Measurements from ENCODE around the gene RRM1.
"Not testable (repeated sequence)": the region's sequence is repeated elsewhere in the genome, so short reads cannot be mapped to it uniquely, and the experiment has no call there.

RRM1 gene

DNA sequence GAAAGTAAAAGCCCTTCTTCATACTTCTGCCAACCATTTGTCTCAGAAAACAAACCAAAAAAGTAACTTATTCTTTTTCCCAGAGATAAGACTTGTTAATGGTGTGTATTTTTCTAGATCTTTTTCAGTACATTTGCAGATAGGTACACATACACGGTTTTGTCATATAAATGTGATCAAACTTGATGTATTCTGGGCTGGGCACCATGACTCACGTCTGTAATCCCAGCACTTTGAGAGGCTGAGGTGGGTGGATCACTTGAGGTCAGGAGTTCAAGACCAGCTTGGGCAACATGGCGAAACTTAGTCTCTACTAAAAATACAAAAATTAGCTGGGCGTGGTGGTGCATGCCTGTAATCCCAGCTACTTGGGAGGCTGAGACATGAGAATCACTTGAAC, 35.6 kb downstream of the RRM1 start:
- in situ Hi-C loops (cut with MboI; ENCODE audit: low sequenced_read_pairs): not testable (repeated sequence)

DNA sequence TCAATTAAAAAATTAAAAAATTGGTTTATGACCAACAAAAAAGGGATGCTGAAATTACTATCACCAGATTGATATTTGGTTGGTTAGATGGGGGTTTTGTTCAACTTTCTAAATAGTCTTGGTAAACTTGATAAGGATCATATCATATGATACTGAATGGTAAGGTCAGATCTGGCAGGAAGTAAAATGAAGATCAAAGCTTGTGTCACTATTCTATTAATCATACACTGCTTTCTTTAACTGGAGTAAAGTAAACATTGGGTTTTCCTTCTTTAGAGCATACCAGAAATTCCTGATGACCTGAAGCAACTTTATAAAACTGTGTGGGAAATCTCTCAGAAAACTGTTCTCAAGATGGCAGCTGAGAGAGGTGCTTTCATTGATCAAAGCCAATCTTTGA, 40.2 kb downstream of the RRM1 start:
- in situ Hi-C loops (cut with MboI; ENCODE audit: low sequenced_read_pairs): no loop called here

DNA sequence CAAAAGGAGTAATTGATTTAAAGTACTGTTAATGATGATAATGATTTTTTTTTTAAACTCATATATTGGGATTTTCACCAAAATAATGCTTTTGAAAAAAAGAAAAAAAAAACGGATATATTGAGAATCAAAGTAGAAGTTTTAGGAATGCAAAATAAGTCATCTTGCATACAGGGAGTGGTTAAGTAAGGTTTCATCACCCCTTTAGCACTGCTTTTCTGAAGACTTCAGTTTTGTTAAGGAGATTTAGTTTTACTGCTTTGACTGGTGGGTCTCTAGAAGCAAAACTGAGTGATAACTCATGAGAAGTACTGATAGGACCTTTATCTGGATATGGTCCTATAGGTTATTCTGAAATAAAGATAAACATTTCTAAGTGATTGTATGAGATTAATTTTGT, 43.9 kb downstream of the RRM1 start:
- in situ Hi-C loops (cut with MboI; ENCODE audit: low sequenced_read_pairs): no loop called here

DNA sequence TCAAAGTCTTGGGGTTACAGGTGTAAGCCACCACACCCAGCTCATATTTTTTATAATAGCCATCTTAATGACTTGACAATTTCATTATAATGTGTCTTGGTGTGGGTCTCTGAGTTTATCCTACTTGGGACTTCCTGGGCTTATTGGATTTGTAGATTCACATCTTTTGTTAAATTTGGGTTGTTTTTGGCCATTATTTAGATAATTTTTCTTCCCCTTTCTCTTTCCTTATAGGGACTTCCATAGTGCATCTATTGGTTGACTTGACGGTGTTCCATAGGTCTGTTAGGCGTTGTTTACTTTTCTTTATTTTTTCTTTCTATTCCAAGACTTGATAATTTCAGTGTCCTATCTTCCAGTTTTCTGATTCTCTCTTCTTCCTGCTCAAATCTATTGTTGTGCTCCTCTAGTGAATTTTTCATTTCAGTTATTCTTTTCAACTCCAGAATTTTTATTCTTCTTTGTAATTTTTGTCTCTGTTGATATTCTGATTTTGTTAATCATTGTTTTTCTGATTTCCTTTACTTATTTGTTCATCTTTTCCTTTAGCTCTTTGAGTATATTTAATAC, 45.6 kb downstream of the RRM1 start:
- in situ Hi-C loops (cut with MboI; ENCODE audit: low sequenced_read_pairs): no loop called here

DNA sequence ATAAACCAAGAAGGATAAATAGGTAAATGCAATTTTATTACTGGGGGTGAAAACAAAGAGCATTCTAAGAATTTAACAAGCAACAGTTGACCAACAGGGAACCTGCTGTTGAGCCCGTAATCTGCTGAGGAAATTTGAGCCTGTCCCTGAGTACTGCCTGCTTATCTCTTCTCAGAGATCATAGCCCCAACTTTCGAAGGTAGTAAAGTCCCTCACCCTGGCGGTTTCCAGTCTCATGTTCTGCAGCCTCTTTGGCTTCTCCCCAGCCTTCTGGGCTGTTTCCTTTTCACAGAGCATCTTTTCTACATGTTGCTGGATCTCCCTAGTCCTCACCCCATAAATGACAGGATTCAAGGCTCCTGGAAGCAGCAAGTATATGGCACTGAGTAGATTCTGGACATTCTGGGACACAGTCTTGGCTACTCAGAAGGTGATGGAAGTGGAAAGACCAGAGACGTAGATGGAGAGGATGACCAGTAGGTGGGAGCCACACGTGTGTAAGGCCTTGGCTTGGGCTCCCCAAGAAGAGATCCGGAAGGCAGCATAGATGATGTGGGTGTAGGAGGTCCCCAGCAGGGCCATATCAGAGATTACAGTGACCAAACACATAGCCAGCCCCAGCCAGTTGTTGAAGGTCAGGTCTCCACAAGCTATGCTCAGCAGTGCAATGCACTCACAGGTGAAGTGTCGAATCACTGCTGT, 51.6 kb downstream of the RRM1 start:
- in situ Hi-C loops (cut with MboI; ENCODE audit: low sequenced_read_pairs): no loop called here

DNA sequence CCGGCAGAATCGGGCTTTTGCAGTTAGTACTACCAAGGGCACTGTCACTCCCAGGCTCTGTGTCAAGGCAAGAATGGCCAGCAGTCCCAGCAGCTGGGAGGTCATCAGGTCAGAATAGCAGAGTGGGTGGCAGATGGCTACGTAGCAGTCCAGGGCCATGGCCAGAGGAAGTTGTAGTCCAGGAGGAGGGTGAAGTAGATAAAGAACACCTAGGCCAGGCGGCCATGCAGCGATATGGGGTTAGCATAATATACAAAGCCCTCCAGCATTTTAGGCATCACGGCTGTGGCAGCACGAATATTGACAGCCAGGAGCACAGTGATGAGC, 52.1 kb downstream of the RRM1 start:
- in situ Hi-C loops (cut with MboI; ENCODE audit: low sequenced_read_pairs): no loop called here

DNA sequence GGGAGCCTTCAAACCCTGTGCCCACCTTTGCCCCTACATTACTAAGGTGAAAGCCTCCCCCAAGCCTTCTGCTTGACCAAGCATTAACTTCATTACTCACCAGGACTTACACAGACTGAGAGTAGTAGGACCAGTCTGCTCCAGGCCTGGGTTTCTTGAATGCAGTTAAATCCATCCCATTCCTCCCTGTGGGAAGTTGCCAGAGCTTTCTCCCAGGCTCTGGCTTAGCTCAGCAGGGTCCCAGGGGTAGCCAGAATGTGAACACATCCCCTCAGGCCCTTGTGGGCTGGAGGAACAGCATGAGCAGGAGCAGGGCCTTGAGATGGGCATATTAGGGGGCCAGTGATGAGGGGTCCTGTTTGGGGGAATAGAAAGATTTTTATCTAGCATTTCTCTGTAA, 59.9 kb downstream of the RRM1 start:
- in situ Hi-C loops (cut with MboI; ENCODE audit: low sequenced_read_pairs): no loop called here

DNA sequence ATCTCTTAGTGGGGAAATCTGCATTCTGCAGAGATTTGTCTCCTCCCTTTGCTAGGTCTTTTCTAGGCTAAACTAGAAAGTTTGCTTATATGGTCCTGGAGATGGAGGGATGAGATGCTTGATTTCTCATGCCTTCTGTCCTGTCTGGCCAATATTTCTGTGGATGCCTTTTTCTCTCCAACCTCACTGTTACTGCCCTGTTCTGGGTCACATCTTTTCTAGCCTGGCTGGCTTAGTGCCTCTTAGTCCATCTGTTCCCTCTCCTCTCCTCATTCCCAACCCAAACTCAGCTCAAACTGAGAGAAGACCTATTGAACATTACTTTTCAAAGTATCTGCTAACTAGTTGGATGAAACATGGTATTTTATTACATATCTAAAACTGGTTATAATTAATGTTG, 62.0 kb downstream of the RRM1 start:
- in situ Hi-C loops (cut with MboI; ENCODE audit: low sequenced_read_pairs): no loop called here

DNA sequence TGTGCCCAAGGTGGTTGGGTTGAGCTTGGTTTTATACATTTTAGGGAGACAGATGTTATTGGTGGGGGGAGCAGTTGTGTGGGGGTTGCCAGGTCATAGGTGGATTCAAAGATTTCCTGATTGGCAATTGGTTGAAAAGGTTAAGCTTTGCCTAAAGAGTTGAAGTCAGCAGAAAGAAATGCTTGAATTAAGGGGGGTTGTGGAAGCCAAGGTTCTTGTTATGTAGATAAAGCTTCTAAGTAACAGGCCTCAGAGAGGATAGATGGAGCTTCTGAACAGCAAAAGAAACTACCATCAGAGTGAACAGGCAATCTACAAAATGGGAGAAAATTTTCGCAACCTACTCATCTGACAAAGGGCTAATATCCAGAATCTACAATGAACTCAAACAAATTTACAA, 64.2 kb downstream of the RRM1 start:
- in situ Hi-C loops (cut with MboI; ENCODE audit: low sequenced_read_pairs): not testable (repeated sequence)

DNA sequence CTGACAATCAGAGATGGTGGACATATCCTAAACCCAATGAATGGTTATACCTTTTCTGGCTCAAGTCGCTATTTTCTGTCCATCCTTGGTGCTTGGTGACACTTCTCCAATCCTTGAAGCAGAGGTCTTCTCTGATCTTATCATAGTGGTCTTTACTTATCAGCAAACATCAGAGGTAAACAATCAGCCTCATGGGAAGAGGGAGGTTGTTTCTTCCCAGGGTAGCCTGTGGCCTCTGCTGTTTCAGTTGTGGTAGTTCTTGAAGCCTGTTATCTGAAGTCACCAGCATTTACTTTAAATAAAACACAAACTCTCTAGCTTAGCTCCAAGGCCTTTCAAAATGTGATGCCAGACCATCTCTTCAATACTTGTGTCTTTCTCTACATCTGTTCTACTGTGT, 66.7 kb downstream of the RRM1 start:
- in situ Hi-C loops (cut with MboI; ENCODE audit: low sequenced_read_pairs): no loop called here

DNA sequence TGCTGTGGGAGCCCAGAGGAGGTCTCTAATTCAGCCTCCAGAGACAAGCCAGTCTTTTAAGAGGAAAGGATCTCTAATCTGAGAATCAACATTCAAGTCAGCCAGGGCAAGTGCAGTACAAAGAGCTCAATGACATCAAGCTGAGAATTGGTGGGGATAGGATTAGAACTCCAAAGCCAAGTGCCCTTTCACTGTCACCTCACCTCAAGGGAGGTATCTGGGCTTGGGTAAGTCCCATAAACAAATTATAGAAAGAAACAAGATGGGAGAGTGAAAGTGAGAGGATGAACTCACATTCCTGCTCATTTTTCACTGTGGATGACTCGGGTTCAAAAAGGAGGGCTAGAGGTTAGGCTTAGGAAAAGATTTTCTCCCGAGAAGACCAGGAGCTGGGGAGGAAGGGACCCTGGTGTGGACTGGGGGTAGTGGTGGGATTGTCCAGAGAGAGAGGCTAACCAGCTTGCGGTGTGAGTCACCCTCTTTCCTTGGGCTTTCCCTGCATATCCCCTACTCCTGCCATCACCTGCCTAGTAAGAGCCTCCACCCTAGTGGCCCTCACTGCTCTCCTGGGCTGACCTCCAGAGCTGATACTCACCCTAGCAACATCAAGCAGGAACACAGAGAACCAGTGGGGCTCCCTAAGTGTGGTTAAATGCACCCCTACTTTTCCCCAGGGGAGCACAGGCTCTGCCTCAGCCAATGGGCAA, 70.4 kb downstream of the RRM1 start:
- in situ Hi-C loops (cut with MboI; ENCODE audit: low sequenced_read_pairs): no loop called here

DNA sequence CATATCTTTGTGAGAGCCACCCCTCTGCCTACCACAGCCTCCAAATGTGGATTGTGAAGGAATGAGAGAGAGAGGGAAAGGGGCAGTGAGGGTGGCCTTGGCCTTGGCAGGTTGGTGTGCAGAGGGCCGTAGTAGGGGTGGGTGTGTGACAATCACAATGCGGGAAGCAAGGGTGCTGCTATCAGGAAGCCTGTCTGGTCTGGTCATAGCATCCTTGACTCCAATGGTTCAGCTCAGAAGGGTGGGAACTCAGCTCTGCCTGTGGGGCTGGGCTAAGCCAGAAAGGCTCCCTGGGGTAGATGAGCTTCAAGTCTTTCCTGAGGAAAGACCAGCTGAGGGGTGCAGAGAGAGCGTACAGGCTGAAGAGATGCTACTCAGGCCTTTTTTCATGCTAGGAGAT, 72.7 kb downstream of the RRM1 start:
- in situ Hi-C loops (cut with MboI; ENCODE audit: low sequenced_read_pairs): no loop called here

DNA sequence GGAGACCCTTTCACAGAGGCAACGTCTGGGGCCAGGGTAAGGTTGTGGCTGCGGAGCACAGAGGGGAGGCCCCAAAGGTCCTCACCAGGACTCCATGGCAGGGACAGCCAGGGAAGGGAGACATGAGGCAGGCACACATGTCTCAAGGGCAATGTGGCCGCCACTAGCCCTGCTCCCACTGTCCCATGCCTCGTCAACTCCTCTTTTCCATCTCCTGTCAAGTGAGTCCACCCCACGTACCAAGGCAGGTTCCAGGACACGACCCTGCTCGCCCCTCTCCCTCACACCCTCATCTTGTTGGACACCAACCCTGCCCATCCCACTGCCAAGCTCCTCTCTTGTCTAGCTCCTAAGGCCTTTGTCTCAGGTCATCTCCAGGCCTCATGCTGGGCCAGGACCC, 73.2 kb downstream of the RRM1 start:
- in situ Hi-C loops (cut with MboI; ENCODE audit: low sequenced_read_pairs): no loop called here

DNA sequence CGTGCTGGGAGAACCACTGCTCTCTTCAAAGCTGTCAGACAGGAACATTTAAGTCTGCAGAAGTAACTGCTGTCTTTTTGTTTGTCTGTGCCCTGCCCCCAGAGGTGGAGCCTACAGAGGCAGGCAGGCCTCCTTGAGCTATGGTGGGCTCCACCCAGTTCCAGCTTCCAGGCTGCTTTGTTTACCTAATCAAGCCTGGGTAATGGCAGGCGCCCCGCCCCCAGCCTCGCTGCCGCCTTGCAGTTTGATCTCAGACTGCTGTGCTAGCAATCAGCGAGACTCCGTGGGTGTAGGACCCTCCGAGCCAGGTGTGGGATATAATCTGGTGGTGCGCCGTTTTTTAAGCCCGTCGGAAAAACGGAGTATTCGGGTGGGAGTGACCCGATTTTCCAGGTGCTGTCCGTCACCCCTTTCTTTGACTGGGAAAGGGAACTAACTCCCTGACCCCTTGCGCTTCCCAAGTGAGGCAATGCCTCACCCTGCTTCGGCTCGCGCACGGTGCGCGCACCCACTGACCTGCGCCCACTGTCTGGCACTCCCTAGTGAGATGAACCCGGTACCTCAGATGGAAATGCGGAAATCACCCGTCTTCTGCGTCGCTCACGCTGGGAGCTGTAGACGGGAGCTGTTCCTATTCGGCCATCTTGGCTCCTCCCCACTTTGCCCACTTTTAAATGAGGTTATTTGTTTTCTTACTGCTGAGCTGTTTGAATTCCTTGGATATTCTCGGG, 81.2 kb downstream of the RRM1 start:
- in situ Hi-C loops (cut with MboI; ENCODE audit: low sequenced_read_pairs): loop anchor here (25.0 kb wide), 1 partner anchor 837 kb away; no protein-coding TSS in a partner anchor

DNA sequence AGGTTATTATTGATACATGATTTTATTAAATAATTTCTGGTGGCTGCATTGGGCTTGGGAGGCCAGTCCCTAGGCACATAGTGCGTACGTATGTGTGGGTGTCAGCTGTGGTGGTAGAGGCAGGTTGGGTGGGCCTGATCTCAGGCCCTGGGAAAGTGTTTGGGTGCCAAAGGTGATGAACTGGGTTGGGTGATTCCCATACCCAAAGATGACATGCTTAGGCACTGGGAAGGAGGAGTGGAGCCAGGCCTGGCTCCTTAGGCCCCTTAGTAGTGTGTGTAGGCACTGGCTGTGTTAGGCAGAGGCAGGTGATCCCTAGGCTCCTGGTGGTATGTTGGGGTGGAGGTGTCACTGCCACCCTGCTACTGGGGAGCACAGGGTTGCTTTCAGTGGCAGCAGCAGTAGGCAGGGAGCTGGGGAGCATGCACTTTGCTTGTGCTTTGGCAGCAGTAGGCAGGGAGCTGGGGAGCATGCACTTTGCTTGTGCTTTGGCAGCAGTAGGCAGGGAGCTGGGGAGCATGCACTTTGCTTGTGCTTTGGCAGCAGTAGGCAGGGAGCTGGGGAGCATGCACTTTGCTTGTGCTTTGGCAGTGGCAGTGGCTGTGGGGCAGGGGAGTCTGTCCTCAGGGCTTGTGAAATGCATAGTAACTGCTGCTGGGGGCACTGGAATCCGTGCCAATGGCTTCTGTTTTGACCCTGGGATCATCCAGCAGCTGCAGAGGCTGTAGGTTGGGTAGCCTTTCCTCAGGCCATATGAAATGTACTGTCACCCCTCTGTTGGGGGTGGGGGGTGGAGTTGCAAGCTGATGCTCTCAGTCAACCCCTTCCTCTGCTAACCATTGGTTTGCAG, 84.4 kb downstream of the RRM1 start:
- in situ Hi-C loops (cut with MboI; ENCODE audit: low sequenced_read_pairs): loop anchor here (25.0 kb wide), 1 partner anchor 833 kb away; no protein-coding TSS in a partner anchor

DNA sequence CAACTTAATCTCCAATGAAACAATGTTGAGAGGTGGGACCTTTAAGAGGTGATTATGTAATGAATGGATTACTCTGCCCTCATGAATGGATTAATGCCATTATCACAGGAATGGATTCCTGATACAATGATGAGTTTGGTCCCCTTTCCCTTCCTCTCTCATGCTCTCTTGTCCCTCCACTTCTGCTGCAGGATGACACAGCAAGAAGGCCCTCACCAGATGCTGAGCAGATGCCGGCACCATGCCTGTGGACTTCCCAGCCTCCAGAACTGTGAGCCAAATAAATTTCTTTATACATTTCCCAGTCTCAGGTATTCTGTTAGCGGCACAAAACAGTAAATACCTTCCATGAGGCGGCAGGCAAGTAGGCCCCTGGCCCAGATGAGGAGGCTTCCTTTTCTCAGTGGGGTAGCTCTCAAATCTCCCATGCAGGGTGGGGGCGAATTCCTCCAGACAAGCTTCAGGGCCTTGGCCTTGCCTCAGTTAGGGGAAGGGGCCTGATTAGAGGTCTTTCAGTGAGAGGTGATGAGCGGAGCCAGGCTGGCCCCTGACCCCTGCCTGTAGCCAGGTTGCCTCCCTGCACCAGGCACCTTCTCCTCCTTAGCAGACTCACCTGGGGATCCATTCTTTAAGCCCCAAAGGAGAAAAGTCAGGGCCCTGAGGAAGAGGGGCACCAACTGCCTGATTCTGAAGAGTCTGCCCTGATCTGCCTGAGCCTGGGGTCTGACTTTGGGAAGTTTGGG, 86.0 kb downstream of the RRM1 start:
- in situ Hi-C loops (cut with MboI; ENCODE audit: low sequenced_read_pairs): loop anchor here (10.0 to 25.0 kb wide), 2 partner anchors 374 to 832 kb away; no protein-coding TSS in a partner anchor

DNA sequence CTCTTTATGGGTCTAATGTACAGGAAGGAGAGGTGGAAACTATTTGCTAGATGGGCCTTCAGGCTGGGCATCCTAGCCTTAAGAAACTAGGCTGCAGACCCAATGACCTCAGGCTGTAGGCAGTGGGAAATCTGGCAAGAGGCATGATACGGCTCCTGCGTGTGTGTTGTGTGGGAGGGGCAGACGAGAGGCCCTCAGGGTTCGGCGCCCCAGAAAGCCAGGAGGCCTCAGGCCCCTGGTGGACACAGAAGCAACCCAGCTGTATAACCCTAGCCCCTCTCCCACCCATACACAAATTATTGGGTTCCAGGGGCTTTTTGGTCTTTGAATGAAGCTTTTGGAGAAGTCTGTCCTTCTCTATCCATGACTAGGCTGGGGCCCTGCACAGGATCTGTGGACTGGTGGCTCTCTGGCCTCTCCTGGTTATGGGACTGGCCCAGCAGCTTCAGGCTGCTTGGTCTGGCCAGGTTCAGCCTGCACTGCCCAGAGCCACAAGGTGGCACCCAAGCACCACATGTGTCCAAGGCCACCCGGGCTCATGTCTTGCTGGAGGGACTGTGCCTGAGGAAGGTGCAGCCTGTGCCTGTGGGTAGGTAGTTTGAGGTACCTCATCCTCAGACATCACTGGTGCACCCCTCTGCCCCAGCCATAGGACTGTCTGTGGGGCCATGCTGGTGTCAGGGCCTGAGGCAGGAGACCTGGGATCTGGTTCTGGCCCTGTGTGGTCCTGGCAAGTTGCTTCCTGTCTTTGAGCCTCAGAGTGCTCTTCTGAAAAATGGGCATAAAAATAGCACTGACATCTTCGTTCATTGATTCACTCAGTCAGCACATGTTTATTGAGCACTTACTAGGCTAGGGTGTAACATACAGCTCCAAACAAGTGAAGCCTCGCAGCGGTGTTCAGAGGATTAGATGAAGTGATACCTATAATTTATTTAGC, 87.5 kb downstream of the RRM1 start:
- in situ Hi-C loops (cut with MboI; ENCODE audit: low sequenced_read_pairs): loop anchor here (10.0 to 25.0 kb wide), 2 partner anchors 373 to 830 kb away; no protein-coding TSS in a partner anchor

DNA sequence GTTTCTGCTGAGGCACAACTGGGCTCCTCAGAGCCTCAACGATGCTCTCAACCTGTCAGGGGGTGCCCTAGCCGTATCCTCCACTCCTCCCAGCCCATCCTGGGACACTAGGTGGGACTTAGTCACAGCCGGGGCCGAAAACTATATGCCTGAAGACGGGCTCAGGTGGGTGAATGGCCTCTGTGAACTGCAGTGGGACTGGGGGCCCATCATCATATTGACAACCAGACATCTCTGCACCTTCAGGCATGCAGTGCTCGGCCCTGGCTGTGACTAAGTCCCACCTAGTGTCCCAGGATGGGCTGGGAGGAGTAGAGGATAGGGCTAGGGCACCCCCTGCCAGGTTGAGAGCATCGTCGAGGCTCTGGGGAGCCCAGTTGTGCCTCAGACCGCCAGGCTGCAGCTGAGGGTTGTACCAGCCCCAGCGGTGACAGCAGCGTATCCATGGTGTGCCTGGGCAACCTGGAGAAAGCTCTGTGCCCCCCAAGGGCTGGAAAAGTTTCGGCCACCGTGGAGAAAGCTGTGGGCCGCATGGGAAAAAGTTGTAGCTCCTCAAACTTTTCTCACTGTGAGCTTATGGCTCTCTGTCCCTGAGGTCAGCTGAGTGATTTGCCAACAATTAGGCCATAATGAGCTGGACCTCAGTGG, 88.9 kb downstream of the RRM1 start:
- in situ Hi-C loops (cut with MboI; ENCODE audit: low sequenced_read_pairs): loop anchor here (10.0 to 25.0 kb wide), 2 partner anchors 371 to 829 kb away; no protein-coding TSS in a partner anchor
